Endothelial cell of hepatic sinusoid (primary cell): Measurements from ENCODE around the gene POLN.

ENCODE experiments used
- in situ Hi-C: cut with HindIII; loops from 2 replicates; pipeline ENCODE4 v1.10.0; 2017; ENCODE audit warnings: low sequenced_read_pairs

The POLN gene

DNA sequence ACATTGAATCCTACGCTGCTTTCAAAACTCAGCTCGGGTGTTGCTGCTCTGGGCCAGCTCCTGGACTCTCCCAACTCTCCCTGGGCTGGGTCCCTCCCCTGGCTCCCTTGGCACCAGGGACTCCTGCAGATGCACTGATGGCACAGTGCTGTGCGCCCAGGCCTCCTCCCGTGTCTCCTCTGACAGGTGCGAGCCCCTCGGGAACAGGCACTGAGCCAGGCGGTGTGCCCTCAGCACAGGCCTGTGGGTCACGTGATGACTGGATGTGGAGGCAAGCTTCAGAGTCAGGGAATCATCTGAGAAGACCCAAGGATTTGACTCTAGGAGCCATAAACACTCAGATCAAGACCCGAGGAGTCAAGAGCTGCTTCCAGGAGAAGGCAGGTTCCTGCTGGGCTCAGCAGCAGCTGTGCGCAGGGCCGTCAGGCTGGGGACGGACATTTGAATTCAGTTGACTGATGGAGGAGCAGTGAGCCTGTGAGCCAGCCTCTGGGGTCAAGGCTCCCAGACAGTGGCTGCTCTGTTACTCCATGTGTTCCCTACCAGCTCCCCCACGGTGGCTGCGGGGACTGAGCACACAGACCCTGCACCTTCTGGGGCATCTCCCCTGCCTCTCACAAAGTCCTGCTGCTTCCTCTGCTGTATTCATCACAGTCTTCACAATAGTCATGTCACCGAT lies 149.8 kb downstream of the POLN start:
- in situ Hi-C loops: loop anchor here (5.0 kb wide), 1 partner anchor 45 kb away; no protein-coding TSS in a partner anchor

DNA sequence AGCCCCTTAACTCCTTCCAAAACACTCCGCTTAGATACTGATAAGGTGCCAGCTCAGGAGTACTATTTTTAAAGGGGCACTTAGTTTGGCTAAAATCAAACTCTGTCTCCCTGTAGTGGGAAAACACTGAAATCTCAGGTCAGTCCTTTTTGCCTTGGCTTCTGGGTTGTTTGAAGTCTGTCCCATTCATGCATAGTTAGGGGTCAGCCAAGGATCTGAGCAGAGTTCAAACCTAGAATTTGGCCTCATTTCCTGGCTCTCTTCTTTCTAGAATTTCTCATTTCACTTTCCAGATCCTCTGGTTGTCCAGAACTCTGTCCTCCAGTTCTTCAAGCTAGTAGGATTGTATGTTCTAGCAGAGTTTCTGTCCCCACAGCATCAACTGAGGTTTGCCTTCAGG lies 151.3 kb downstream of the POLN start:
- in situ Hi-C loops: loop anchor here (5.0 kb wide), 1 partner anchor 47 kb away; no protein-coding TSS in a partner anchor

DNA sequence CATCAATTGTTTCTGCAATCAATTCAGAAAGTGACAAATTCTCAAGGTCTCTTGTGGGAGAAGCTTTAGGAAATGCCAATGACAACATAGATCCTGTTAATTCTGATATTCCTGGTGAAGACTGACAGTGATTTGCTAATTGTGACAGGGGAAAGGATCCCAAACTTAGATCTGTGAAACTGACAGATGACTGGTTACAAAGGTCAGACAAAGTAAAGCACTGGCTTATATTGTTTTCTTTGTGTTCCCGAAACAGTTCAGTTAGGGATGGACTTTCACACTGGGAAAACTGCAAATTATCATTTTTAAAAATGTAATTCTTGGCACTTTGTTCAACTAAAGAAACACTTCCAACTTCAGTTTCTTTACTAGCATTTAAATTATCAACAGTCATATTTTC lies 152.7 kb downstream of the POLN start:
- in situ Hi-C loops: no loop called here

DNA sequence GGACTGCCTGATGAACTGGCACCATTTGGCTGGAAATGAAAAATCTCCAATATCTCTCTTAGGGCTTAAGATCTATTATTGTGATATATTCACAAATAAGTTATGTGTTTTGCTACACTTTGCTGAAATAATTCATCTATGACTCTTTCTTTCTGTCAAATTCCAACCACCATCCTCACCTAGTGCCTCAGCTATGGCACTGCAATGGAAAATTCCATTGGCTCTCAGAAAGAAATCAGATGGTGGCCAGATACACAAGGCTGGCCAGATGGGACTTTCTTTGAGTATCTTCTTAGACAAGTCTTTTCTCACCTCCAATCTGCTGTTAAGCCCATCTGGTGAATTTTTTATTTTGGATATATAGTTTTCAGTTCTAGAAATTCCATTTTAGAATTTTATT lies 154.8 kb downstream of the POLN start:
- in situ Hi-C loops: no loop called here

DNA sequence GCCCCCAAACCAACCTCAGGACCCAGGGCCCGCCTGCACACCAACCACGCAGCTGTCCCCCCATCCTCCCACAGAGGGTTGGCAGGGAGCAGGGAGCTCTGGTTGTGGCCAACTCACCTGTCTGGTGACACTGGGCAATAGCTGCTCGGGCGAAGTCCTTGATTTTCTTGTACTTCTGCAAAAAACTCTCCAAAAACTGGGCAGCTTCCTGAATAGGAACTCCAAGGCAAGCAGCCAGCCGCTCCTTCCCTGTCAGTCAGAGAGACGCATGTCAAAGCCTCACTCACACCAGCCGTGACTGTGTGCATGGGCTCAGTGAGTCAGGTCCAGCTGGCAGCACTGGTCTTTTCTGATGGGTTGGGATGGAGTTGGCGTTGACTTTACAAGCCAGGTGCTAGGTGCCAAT lies 156.4 kb downstream of the POLN start:
- in situ Hi-C loops: no loop called here

DNA sequence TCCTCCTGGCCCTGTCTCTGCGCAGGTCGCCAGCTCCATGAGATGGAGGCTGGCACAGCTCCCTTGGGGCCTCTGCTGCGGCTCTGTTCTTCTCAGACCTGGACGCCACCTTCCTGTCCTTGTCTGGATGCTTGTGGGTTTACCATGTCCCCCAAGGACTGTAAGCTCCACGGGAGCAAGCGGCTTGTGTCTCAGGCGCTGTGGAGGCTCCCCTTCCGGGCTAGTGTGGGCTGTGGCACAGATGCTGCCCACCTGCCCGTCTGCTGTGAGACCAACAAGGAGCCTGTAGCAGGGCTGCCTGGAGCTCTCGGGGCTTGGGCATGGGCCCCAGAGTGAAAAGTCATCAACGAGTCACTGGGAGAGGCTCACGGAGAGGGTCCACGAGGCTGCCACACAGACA lies 157.6 kb downstream of the POLN start:
- in situ Hi-C loops: no loop called here

DNA sequence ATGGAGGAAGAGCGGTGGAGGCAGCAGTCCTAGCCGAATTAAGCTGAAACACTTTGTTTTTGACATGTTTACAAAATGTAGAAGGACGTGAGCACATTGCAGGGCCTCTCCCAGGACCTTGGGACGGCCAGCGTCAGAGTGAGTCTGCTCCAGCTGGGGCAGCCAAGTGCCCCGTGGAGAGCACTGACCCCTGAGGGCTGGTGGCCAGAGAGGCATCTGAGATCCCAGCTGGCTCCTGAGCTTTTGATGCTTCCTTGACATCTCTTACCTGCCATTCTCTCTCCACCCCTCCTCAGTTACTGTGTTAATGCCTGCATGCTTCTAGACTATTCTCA lies 158.1 kb downstream of the POLN start:
- in situ Hi-C loops: no loop called here

DNA sequence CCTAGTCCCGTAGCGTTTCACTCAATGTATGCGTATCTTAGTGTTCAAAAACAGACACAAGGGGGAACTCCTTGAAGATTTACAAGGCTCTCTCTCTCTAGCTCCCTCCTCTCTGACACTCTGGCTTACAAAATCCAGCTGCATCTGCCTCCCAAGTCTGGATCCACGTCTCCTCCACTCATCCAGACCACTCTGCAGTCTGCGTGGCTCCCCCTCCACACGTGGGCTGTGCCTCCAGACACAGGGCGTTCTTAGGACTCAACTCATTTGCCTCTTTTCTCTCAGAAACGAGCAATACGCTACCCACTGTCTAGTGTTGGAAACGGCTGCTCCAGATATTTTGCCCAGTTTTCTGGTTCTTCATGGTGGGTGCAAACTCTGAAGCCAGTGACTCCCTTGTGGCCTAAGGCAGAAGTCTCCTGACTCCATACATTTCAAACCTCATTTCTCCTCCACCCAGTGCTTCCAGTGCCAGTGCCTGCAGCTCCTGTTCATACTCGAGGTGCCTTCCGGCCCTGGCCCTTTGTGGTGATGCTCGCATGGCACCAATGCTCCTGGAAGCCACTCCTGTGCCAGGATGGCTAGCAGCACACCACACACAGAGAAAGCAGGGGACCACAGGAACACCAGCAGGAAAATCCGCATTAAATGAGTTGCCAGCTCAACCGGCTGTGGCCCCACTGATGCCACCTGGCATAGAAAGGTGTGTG lies 158.7 kb downstream of the POLN start:
- in situ Hi-C loops: no loop called here

DNA sequence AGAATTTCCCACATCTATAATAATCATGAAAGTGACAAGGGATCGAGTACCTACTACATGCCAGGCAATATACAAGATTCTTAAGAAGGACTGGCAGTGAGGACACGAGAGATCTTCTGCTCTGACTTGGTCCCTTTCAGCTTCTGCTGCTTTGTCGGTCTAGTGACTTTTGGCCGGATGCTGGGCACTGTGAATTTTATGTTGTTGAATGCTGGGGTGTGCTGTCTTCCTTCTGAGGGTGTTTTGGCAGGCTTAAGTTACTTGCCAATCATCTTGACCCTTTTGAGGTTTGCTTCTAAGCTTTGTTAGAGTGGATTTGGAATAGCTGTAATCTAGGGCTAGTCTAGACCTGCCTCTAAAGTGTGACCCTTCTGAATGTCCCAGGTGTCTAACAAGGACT lies 159.3 kb downstream of the POLN start:
- in situ Hi-C loops: no loop called here

DNA sequence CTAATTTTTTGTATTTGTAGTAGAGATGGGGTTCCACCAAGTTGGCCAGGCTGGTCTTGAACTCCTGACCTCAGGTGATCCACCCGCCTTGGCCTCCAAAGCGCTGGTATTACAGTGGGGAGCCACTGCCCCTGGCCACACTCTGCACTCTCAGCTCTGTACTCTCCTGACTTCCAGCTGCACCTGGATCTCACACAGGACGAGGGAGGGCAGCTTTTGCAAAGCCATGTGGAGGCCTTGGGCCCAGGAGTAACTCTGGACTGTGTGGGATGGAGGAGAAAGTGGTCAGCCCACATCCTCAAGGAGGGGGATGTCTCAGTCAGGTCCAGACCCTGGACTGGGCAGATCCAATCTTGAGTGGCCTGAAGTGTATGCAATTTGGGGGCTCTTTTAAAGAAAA lies 159.8 kb downstream of the POLN start:
- in situ Hi-C loops: no loop called here

DNA sequence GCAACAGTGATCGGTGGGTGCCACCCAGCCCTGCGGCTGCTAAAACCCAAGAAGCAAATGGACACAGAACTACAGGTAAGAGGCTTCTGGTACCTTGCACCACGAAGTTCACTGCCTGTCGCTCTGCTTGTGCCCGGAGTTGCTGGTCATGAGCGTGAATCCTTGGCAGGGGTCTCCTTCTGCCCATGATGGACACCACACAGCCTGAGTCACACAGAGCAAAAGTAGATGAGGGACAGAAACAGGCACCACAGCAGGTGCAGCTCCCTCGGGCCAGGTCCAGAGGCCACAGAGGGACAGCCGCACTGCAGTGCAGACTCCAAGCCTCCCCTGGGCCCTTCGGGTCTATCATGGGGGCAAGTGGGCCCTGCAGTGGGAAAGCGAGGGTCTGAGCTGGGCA lies 160.4 kb downstream of the POLN start:
- in situ Hi-C loops: no loop called here

DNA sequence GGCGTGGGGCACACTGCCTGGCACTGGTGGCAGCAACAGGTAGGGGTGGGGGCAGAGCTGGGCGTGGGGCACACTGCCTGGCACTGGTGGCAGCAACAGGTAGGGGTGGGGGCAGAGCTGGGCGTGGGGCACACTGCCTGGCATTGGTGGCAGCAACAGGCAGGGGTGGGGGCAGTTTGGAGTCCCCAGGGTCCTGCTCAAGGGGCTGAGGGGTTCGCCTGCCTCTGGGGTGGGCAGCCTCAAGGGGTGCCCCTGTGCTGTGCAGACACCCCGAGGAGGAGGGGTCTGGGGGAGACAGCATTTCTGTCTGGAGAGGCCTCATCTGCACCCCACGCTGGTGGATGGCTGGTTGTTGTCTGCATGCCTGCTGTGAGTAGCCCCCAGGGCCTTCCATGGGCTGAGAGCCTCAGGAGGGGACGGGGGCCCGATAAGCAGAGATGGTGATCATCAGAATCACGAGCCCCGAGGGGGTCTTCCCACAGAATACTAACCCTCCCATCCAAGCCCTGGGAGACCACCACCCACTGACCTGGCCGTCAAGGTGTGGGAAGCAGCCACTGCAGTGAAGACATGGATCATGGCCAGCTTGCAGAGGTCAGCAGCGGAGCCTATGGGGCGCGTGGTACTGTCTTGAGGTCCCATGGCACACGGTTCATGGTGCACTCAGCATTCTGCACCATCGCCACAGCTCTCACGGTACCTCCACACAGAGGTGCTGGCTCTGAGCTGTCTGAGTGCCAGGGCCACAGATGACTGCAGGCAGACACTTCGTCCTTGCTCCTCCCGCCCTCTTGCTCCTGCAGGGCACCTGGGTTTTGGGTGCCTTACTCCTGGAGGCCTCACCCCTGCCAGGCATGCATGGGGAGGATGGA lies 161.3 kb downstream of the POLN start:
- in situ Hi-C loops: no loop called here

DNA sequence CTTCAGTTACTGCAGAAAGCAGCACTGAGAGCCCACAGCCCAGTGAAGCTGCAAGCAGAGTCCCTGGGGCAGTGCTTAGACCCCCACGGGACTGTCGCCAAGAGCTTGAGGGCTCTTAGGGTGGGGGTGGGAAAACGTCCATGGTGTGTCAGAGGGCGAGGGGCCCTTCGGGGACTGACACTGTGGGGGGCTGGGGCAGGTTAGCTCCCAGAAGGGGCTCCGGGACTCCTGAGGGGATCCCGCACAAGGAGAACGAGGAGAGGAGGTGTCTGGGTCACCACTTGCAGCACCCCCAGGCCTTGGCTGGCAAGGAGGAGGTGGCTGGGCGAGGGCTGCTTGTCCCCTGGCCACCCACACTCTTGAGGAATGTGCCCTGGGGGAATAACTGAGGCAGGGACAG lies 162.0 kb downstream of the POLN start:
- in situ Hi-C loops: loop anchor here (5.0 kb wide), 1 partner anchor 48 kb away; no protein-coding TSS in a partner anchor

DNA sequence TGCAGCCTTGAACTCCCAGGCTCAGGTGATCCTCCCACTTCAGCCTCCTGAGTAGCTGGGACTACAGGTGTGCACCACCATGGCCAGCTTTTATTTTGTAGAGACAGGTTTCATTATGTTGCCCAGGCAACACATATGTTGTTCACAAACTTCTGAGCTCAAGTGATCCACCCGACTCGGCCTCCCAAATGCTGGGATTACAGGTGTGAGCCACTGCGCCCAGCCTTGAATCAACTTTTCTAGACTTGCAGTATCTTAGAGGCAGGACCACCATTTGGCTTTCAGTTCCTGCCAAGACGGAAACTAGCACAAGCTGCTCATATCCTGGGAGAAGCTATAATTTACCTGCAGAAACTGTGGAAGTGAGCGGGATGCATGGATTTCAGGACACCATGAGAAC lies 162.9 kb downstream of the POLN start:
- in situ Hi-C loops: loop anchor here (5.0 kb wide), 1 partner anchor 47 kb away; no protein-coding TSS in a partner anchor

DNA sequence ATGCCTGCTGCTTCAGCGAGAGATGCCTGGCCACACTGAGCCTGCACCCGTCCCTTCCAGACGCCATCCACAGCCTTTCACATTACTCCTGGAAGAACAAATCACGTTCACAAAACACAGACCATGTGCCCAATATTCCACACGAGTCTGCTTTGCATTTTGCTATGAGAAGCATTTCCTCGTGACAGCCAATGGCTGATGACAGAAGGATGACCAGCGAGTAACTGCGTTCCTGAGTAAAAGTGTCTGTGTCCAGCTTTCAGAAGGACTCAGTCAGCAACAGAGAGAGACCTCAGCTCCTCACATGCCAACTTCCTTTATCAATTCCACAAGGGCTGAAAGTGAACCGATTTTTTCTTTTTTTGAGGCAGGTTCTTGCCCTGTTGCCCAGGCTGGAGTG lies 163.3 kb downstream of the POLN start:
- in situ Hi-C loops: loop anchor here (5.0 kb wide), 1 partner anchor 46 kb away; no protein-coding TSS in a partner anchor

DNA sequence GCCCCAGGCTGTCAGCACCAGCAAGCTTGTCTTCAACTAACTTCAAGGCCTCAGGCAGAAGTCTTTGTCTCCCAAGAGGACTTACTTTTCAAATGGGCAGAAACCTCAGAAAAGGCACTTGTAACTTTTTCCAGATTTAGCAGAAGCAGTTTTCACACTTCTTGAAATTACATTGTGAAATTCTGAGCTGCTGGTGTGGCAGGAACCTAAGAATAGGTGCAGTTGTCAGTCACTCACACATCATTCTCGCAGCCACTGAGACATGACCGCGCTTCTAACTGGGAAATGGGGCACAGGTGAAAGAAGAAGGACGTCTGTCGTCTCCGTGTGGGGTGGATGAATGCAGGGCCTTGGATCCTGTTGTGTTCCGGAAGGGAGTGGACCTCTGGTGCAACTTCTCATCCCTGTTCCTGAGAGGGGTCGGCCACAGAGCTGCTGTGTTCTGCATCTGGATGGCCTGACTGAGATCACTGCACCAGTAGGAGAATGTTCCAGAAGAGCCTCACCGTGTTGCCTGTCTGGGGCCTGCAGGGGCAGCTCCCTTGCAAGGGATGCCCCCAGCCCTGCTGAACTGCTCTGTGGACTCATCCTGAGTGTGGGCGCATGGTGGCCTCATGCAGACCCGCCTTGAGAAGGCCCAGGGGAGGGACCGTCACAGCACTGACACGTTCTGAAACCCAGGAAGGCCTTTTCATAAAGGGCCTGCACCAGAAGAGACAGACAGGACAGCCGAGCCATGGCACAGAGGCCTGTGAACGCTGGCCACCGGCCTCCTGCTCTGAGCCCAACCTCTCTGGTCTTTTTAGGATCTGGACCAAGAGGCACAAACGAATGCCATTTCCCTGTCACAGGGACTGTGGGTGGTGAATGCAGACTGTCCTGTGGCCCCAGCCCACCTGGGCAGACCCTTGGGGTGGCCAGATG lies 164.1 kb downstream of the POLN start:
- in situ Hi-C loops: loop anchor here (5.0 kb wide), 1 partner anchor 45 kb away; no protein-coding TSS in a partner anchor

DNA sequence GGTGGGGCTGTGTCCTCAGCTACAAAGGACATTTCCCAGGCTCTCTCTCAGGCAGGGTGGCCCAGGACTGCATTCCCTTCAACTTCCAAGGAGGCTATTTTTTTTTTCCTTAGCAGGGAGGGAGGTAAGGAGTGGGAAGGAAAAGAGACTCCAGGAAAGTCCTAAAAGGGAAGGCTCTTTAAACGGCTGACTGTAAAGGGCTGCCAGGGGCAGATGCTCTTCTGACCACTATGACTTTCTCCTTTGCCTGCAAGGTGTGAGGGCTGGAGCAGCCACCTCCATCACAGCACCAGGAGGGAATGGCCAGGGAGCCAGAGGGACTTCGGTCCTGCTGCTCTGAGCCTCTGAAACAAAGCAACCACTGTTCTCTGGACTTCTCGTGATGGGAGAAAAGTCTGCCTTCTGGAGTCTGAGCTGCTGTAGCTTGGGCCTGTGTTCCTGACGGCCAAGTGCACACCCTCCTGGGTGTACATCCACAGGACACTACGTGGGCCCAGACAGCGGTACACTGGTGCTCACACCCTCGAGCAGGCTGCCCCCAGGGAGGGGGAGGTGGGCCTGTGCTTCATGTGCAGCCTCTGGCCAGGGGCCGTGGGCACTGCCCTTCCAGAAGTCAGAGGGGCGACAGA lies 164.9 kb downstream of the POLN start:
- in situ Hi-C loops: loop anchor here (5.0 kb wide), 1 partner anchor 45 kb away; no protein-coding TSS in a partner anchor

DNA sequence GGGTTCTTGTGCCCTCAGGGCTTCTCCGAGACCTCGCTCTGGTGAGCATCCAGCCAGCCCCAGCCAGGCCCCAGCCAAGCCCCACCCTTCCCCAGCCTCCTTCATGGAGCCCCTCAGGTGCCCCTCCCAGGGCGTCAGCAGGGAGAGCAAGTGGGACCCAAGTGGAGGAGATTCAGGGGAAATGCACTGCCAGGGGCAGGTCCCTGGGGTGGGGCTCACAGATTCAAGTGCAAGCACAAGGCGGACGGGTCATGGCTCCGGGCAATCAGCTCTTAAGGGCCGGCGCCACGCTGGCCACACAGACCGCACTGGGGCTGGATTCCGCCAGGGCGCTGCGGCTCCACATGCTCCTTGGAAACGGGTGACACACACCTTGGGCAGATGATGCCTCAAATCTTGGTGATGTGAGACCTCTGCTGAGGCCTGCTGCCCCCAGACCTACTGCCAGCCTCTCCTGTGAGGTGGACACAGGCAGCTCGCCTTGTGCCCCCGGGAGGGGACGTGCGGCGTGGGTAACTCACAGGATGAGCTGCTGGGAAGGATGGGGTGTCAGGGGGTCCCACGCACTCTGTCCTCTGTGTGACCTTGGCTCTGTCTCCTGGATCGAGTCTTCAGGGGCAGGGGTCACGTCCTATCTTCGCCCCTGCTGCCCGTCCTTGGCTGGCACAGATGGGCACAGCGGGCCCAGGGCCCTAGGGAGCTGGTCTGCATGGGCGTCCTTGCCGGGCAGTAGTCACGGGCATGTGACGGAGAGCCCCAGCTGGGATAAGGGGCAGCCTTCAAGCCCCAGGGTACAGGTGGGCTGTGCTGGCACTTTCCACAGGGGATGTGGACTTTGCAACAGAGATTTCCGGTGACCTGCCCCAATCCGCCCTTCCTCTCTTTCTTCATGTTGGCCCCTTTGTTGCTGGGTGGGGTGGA lies 165.7 kb downstream of the POLN start:
- in situ Hi-C loops: loop anchor here (5.0 kb wide), 1 partner anchor 44 kb away; no protein-coding TSS in a partner anchor
